ENCODE results near the gene CRYBA2.

Gene CRYBA2

DNA sequence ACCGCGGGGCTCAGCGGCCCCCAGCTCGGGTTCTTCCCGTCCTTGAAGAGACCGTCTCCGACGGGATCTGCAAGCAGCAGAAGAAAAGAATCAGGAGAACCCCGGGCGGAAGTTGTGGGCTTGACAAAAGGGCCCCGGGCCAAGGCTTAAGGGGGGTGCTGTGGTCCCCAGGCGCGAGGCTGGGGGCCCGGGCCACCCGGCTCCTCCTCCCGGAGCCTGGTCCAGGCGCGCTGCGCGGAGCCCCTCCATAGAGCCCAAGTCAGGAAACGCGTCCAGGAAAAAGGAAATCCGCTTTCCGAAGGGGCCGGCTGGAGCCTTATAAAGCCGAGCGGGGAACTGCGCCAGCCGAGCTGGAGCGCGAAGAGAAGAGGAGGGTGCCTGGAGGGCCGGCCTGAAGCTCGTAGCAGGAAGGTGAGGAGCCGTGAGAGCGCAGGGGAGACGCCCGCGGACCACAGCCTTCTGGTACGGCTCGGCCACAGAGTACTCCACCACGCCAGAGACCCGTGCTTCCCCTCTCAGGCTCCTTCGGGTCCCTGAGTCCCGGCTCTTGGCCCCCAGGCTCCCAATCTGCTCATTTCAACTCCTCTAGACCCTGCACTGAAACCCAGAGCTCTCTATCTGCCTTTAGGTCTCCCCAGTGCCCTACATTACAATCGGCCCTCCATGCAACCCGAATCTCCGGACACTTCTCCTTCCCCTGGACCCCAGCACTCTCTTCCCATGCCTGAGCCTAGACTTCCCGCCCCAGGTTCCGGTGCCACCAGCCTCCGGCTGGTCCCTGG, 8.8 kb downstream of the CRYBA2 start:
- H3K9me3 Mint-ChIP-seq (ENCODE audit: low read depth): no peaks in the 10 kb centered on the region
- no peaks in the 10 kb centered on the region for H3K36me3 Mint-ChIP-seq
- H3K27me3 Mint-ChIP-seq: peaks cover 38% of the 10 kb centered on the region
- peak overlapping the region; percentile 73 for H3K4me3 Mint-ChIP-seq
- no peak overlapping the region for H3K27ac Mint-ChIP-seq
- peaks cover 38% of the 10 kb centered on the region for H3K4me1 Mint-ChIP-seq (ENCODE audit: low read depth)

DNA sequence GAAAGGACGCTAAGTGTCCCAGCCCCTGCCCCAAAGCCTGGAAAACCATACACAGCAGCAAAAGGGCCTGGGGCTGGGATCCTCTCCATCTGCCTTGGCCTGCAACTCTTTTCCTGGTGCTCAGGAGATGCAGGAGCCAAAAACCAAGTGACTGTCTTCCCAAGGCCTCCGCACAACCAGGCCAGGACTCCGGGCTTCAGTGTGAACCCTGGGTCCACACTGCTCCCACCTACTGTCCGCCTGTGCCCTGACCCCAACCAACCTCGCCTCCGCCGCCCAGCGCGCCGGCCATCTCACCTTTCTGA, 9.3 kb downstream of the CRYBA2 start:
- H3K4me3 Mint-ChIP-seq: no peak overlapping the region
- no peaks in the 10 kb centered on the region for H3K9me3 Mint-ChIP-seq (ENCODE audit: low read depth)
- H3K27ac Mint-ChIP-seq: no peak overlapping the region
- H3K27me3 Mint-ChIP-seq: peaks cover 36% of the 10 kb centered on the region
- H3K4me1 Mint-ChIP-seq (ENCODE audit: low read depth): peaks cover 38% of the 10 kb centered on the region
- H3K36me3 Mint-ChIP-seq: no peaks in the 10 kb centered on the region

DNA sequence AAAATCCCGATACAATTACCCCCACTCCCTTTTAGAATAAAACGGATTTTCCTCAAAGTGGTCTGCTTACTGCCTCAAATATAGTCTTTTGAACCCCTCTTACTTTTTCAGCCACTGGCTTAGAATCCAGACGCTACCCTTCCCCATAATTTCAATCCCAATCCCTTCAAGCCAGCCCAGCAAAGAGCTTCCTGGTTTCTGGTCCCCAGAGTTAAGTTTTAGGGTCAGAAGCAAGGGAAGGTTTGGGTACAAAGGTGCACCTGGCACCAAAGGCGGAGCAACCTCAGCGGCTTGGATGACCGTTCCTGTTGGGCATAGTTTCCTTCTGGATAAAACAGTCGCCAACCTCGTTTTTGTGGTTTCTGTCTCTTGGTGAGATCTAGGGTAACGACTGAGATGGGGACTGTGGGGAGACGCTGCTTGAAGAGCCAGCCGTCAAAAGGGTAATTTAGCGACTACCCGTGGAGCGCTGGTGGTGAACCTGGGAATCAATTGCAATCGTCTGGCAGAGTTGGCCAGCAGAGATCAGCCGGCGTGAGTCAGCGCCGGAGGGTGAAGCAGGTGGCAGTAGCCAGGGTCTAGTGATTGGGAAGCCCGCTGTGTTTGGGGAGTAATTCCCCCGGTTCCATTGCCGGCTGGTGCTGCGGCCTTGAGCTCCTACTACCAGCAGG, 9.8 kb downstream of the CRYBA2 start:
- no peak overlapping the region for H3K27ac Mint-ChIP-seq
- no peaks in the 10 kb centered on the region for H3K9me3 Mint-ChIP-seq (ENCODE audit: low read depth)
- peaks cover 38% of the 10 kb centered on the region for H3K4me1 Mint-ChIP-seq (ENCODE audit: low read depth)
- peaks cover 36% of the 10 kb centered on the region for H3K27me3 Mint-ChIP-seq
- no peaks in the 10 kb centered on the region for H3K36me3 Mint-ChIP-seq
- peak overlapping the region; percentile 46 for H3K4me3 Mint-ChIP-seq

DNA sequence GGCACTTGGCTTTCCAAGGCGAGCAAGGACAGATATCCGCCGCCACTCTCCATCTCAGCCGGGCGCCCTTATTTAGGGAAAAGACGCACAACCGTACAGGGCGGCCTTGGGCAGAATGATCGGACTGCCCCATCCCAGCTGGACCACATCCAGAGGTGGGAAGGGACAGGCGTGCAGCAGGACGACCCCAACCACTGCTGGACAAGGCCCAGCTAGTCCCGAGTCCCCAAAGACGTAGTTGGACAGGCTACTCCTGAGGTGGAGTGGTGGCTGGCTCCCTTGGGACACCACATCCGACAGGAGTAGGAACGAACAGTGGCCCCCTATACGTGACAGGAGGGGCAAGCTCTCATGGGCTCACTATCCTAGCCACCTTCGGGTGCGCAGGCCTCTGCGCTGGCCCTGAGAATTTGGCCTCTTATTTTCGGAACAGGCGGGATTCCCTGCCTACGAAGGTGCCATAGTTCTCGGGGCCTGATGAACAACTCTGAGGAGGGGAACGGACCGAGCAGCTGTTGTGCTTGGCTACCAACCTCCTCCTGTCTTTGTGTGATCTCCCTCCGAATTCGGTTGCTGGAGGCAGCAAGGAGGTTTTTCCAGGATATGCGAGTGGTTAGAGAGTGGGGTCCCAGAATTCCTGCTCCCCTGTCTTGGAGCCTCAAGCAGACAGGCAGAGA, 10.5 kb downstream of the CRYBA2 start:
- no peaks in the 10 kb centered on the region for H3K36me3 Mint-ChIP-seq
- peaks cover 38% of the 10 kb centered on the region for H3K4me1 Mint-ChIP-seq (ENCODE audit: low read depth)
- H3K27me3 Mint-ChIP-seq: peaks cover 38% of the 10 kb centered on the region
- H3K27ac Mint-ChIP-seq: no peak overlapping the region
- no peaks in the 10 kb centered on the region for H3K9me3 Mint-ChIP-seq (ENCODE audit: low read depth)
- H3K4me3 Mint-ChIP-seq: peak overlapping the region; percentile 54

- H3K4me3 Mint-ChIP-seq: peak overlapping the region; percentile 54
- no peaks in the 10 kb centered on the region for H3K36me3 Mint-ChIP-seq
- peaks cover 39% of the 10 kb centered on the region for H3K27me3 Mint-ChIP-seq
- no peak overlapping the region for H3K27ac Mint-ChIP-seq
- no peaks in the 10 kb centered on the region for H3K9me3 Mint-ChIP-seq (ENCODE audit: low read depth)
- H3K4me1 Mint-ChIP-seq (ENCODE audit: low read depth): peaks cover 38% of the 10 kb centered on the region
Measured at GRCh38 chr2:218981881-218982585, 11.2 kb downstream of the CRYBA2 start.

DNA sequence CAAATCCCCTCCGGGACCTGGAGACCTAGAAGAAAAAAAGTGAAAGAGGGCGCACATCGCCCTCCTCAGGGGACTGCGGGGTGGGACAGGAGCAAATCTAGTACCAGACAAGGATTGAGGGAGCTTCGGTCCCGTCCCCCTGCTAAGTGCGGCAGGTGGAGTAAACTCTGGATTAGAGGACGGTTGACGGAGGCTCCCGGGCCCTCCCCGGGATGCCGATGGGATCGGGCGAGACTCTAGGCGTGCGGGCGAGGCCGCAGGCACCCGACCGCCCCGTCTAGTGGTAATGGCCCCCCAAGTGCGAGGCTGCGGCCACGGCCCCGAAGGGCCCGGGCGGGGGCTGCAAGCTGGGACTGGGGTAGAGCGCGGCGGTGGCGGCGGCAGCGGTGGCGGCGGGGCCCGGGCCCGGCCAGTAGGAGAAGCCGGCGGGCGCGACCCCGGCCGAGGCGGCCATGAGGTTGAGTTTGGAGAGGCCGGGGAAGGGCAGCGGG, 11.8 kb downstream of the CRYBA2 start:
- Mint-ChIP-seq H3K9me3 (ENCODE audit: low read depth) (no peaks in the 10 kb centered on the region), H3K27me3 (peaks cover 39% of the 10 kb centered on the region), H3K36me3 (no peaks in the 10 kb centered on the region), H3K4me3 (peak overlapping the region; percentile 88), H3K27ac (no peak overlapping the region), H3K4me1 (ENCODE audit: low read depth) (peaks cover 38% of the 10 kb centered on the region)

DNA sequence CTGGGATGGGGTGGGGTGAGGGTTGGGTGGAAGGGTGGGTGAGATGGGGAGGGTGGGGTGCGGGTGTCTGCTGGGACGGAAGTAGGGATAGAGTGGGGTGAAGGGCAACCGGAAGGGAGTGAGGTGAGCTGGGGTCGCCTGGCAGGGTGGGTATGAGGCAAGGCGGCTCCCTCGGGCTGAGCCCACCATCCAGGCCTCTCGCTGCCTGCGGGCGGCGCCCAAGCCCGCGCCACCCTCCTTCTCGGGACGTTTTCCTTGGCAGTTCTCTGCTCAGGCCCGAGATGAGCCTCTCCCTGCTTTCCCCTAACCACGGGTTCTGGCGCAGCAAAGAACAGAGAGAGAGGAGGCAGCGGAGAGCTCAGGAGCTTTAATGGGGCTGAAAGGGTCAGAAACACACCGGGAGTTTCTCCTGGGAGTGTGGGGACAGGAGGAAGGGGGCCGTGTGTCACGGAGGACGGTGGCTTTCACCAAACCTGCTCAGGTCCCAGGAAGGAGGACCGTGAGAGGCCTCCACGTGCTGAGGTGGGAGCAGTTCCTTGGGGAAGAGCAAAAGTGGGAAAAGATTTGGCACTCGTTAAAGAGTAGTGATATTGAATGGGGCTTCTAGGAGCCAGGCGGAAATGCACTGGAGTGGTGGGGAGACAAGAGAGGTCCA, 12.4 kb downstream of the CRYBA2 start:
- peaks cover 38% of the 10 kb centered on the region for H3K27me3 Mint-ChIP-seq
- H3K36me3 Mint-ChIP-seq: no peaks in the 10 kb centered on the region
- peak overlapping the region; percentile 88 for H3K4me3 Mint-ChIP-seq
- H3K27ac Mint-ChIP-seq: no peak overlapping the region
- H3K9me3 Mint-ChIP-seq (ENCODE audit: low read depth): no peaks in the 10 kb centered on the region
- peaks cover 37% of the 10 kb centered on the region for H3K4me1 Mint-ChIP-seq (ENCODE audit: low read depth)

- H3K4me3 Mint-ChIP-seq: peak overlapping the region; percentile 79
- H3K27ac Mint-ChIP-seq: no peak overlapping the region
- H3K9me3 Mint-ChIP-seq (ENCODE audit: low read depth): no peaks in the 10 kb centered on the region
- no peaks in the 10 kb centered on the region for H3K36me3 Mint-ChIP-seq
- peaks cover 35% of the 10 kb centered on the region for H3K4me1 Mint-ChIP-seq (ENCODE audit: low read depth)
- peaks cover 43% of the 10 kb centered on the region for H3K27me3 Mint-ChIP-seq
Measured at GRCh38 chr2:218979846-218980734, 13.1 kb downstream of the CRYBA2 start.

- Mint-ChIP-seq H3K27me3 (peaks cover 42% of the 10 kb centered on the region), H3K4me1 (ENCODE audit: low read depth) (peaks cover 6% of the 10 kb centered on the region), H3K27ac (no peak overlapping the region), H3K9me3 (ENCODE audit: low read depth) (no peaks in the 10 kb centered on the region), H3K4me3 (no peak overlapping the region), H3K36me3 (no peaks in the 10 kb centered on the region)
Measured at GRCh38 chr2:218975060-218975777, 18.0 kb downstream of the CRYBA2 start.

DNA sequence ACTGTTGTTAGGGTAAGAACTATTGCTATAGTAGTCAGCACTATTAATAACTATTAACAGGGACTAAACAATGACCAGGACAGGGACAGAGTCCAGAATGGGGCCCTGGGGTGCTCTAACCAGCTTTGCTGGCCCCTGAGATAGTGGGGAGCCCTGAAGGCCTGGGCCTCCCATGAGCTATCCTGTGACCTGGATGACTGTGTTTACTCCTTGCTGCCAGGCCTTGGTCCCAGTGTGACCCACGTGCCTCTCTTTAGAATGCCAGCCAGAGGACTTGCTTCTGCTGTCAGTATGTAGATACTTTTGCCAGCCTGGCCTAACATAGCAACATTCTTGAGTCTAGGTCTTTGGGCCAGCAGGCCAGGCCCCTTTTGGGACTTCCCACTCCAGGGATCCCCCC, 22.3 kb downstream of the CRYBA2 start:
- peaks cover 4% of the 10 kb centered on the region for H3K9me3 Mint-ChIP-seq (ENCODE audit: low read depth)
- no peaks in the 10 kb centered on the region for H3K36me3 Mint-ChIP-seq
- no peak overlapping the region for H3K27ac Mint-ChIP-seq
- H3K4me3 Mint-ChIP-seq: no peak overlapping the region
- H3K27me3 Mint-ChIP-seq: peaks cover 31% of the 10 kb centered on the region
- no peaks in the 10 kb centered on the region for H3K4me1 Mint-ChIP-seq (ENCODE audit: low read depth)

GRCh38 chr2:218964041-218964771, 29.0 kb downstream of the CRYBA2 start:
- Mint-ChIP-seq H3K27me3 (peaks cover 37% of the 10 kb centered on the region), H3K9me3 (ENCODE audit: low read depth) (no peaks in the 10 kb centered on the region), H3K27ac (no peak overlapping the region), H3K4me3 (no peak overlapping the region), H3K36me3 (no peaks in the 10 kb centered on the region), H3K4me1 (ENCODE audit: low read depth) (peaks cover 7% of the 10 kb centered on the region)

DNA sequence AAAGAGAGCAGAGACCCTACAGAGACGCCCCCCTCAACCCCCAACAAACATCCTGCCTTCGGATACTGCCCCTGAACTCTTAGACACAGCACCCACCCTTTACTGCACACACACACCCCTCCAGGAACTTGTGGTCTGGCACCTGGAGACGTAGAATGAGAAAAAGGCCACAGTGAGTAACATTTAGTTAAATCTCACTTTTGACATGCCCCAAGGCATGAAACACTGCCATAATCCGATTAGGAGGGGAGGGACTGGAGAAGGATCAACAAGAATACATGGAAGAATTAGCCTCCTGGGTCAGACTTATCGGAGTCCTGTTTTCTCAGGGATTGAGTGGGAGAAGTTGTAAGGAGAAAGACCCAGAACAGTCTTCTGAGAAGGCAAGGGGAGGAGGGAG, 29.6 kb downstream of the CRYBA2 start:
- H3K4me1 Mint-ChIP-seq (ENCODE audit: low read depth): peaks cover 10% of the 10 kb centered on the region
- H3K27me3 Mint-ChIP-seq: peaks cover 39% of the 10 kb centered on the region
- no peaks in the 10 kb centered on the region for H3K36me3 Mint-ChIP-seq
- H3K4me3 Mint-ChIP-seq: no peak overlapping the region
- H3K9me3 Mint-ChIP-seq (ENCODE audit: low read depth): no peaks in the 10 kb centered on the region
- no peak overlapping the region for H3K27ac Mint-ChIP-seq

Measured in activated naive CD8-positive, alpha-beta T cell (primary cell).